ENCODE results near the gene CAMKV. TPM values are rescaled to one million over a fixed set of nuclear protein-coding genes. Genes with fewer than 3 reads are reported as not detected.
"Not testable (repeated sequence)": the region's sequence is repeated elsewhere in the genome, so short reads cannot be mapped to it uniquely, and the experiment has no call there.

The CAMKV gene
- total and polyA plus RNA-seq, 2 of the 4 experiments (the other 2 are of a cell fraction), result not detected

- TF ChIP-seq USF2 (IDR thresholded peaks at IDR 0.05; ENCODE audit: low read depth, low read length) (no peak), CHD1 (IDR thresholded peaks at IDR 0.05; ENCODE audit: low read depth, low read length) (no peak), NFE2L2 (IDR thresholded peaks at IDR 0.05; ENCODE audit: low read depth, low read length) (no peak), RFX5 (IDR thresholded peaks at IDR 0.05; ENCODE audit: low read depth, low read length) (no peak), MXI1 (IDR thresholded peaks at IDR 0.05; ENCODE audit: borderline replicate concordance, low read depth, low read length) (no peak), CEBPB (IDR thresholded peaks at IDR 0.05; ENCODE audit: low read depth, low read length) (peak; percentile 48; the same call in 1 of the 2 replicates), BHLHE40 (IDR thresholded peaks at IDR 0.05; ENCODE audit: low read depth, low read length) (no peak)
Observed at GRCh38 chr3:49906073-49906743, 36.5 kb upstream of the CAMKV start (continued).

DNA sequence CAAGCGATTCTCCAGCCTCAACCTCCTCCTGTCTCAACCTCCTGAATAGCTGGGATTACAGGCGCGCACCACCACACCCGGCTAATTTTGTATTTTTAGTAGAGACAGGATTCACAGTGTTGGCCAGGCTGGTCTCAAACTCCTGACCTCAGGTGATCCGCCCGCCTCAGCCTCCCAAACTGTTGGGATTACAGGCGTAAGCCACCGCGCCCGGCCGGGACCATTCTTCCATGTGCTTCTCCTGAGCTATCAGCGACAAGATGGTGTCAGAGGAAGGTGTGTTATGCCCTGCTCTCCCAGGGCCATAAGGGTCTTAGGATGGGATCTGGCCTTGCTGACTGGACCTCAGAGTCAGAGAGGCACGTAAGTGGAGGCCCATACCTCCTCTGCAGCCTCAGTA is 34.7 kb upstream of the CAMKV start:
- H4K20me1 ChIP-seq (ENCODE audit: insufficient read depth, low read length); H4K91ac ChIP-seq (ENCODE audit: insufficient read depth, low read depth, low read length); H2BK15ac ChIP-seq (ENCODE audit: low read depth, low read length); H3K9me1 ChIP-seq (ENCODE audit: insufficient read depth, low read length); H2AK9ac ChIP-seq (replicated peaks; ENCODE audit: low read depth, low read length, poor library complexity); H3K23ac ChIP-seq (ENCODE audit: low read depth, low read length); intact Hi-C loops (cut with micrococcal nuclease); H3K79me1 ChIP-seq (ENCODE audit: low read depth in 1 of 2, low read length in 2 of 2); in situ Hi-C loops (cut with MboI; ENCODE audit: low sequenced_read_pairs); H3K9me3 ChIP-seq (ENCODE audit: control insufficient read depth, insufficient read depth, low read length); H2BK120ac ChIP-seq (ENCODE audit: low read depth, low read length); H3K27ac ChIP-seq (ENCODE audit: insufficient read depth, low read length); H2AFZ ChIP-seq (replicated peaks; ENCODE audit: low read length, poor library complexity); H3K4me2 ChIP-seq (ENCODE audit: low read depth, low read length); CTCF ChIA-PET; ATAC-seq (ENCODE audit: low read depth); H3K27me3 ChIP-seq (ENCODE audit: control insufficient read depth, insufficient read depth, low read length); H3K4ac ChIP-seq (ENCODE audit: low read depth, low read length); H4K5ac ChIP-seq (ENCODE audit: low read depth, low read length); H3K14ac ChIP-seq (replicated peaks; ENCODE audit: low read depth, low read length); H2BK20ac ChIP-seq (ENCODE audit: low read depth, low read length); dilution Hi-C loops (cut with HindIII; ENCODE audit: low sequenced_read_pairs, unreplicated experiment); H3K18ac ChIP-seq (ENCODE audit: low read depth, low read length); H2BK5ac ChIP-seq (ENCODE audit: low read depth, low read length, poor library complexity, severe bottlenecking); DNase-seq; H4K8ac ChIP-seq (ENCODE audit: low read depth in 2 of 2, low read length in 2 of 2); H3K4me3 ChIP-seq (ENCODE audit: insufficient read depth, low read depth, low read length); H3K36me3 ChIP-seq (ENCODE audit: control insufficient read depth, insufficient read depth, low read length); H3K56ac ChIP-seq (ENCODE audit: extremely low read depth, insufficient read depth, low read length); H3K9ac ChIP-seq (ENCODE audit: low read depth, low read length); BruUV-seq (replicated peaks); POLR2A ChIA-PET (ENCODE audit: unreplicated experiment); H2AK5ac ChIP-seq (ENCODE audit: low read depth, low read length): not testable (repeated sequence)
- 98% methylated on average over 7 of the region's 13 CpGs; no CpG with 5 or more reads in 1 of the 2 experiments for WGBS, 2 experiments (ENCODE audit: extremely low coverage in 2 of 2, insufficient read length in 1 of 2)
- H3K4me1 ChIP-seq (ENCODE audit: control insufficient read depth, insufficient read depth, low read length), result peaks cover 14% of the 10 kb centered on the region
